ENCODE data around the gene EFEMP2. TPM values are rescaled to one million over a fixed set of nuclear protein-coding genes. Genes with fewer than 3 reads are reported as not detected.
A peak's percentile ranks its signal among the peaks of the same experiment; 100 is the strongest.

The EFEMP2 gene
- total and polyA plus RNA-seq, 2 donors (not counting 1 experiment from before 2014, with no cell fraction given): 9.5 to 14.7 TPM

GRCh38 chr11:65915101-65915820, 42.7 kb upstream of the EFEMP2 start:
- Mint-ChIP-seq H3K27ac (peak overlapping the region; percentile 47), H3K4me1 (peaks cover 41% of the 10 kb centered on the region), H3K27me3 (peaks cover 11% of the 10 kb centered on the region), H3K9me3 (ENCODE audit: insufficient read depth) (no peaks in the 10 kb centered on the region), H3K4me3 (peak overlapping the region; percentile 39)
- no peak overlapping the region for H2AFZ ChIP-seq (ENCODE audit: insufficient read depth, low read depth, low read length, poor library complexity, severe bottlenecking)
- TF ChIP-seq EZH2 (IDR thresholded peaks at IDR 0.05; ENCODE audit: borderline replicate concordance, insufficient read depth, low read depth, low read length, poor library complexity, severe bottlenecking): no peak
- intact Hi-C loops (cut with micrococcal nuclease): no loop called here
- H3K4me3 ChIP-seq (ENCODE audit: control extremely low read depth in 1 of 5, extremely low read depth in 1 of 5, insufficient read depth in 1 of 5, low read depth in 2 of 5, low read length in 4 of 5): no peak overlapping the region
- H3K27ac ChIP-seq (ENCODE audit: low read length in 2 of 2): no peak overlapping the region
- H3K4me2 ChIP-seq (replicated peaks; ENCODE audit: low read depth, low read length, poor library complexity, severe bottlenecking): no peak overlapping the region
- H4K20me1 ChIP-seq (ENCODE audit: control insufficient read depth, insufficient read depth, low read length, poor library complexity, severe bottlenecking): peaks cover 2% of the 10 kb centered on the region
- H3K36me3 ChIP-seq (replicated peaks in 1 of 2; ENCODE audit: control extremely low read depth in 1 of 2, control insufficient read depth in 1 of 2, extremely low read depth in 1 of 2, insufficient read depth in 2 of 2, low read length in 1 of 2): no peaks in the 10 kb centered on the region
- ChIA-PET CTCF (interaction anchor here (2.5 kb wide), 1 partner anchor 25 kb away, joined by 8 read pairs; the partner anchor contains the start of gene CCDC85B), POLR2A (no interaction called here)
- H3K27me3 ChIP-seq (replicated peaks in 1 of 4; ENCODE audit: control extremely low read depth in 1 of 4, control insufficient read depth in 3 of 4, insufficient read depth in 4 of 4, low read length in 3 of 4): peaks cover 0 to 16% (median 3%) of the 10 kb centered on the region in 4 experiments
- H3K9me3 ChIP-seq (ENCODE audit: control extremely low read depth in 1 of 3, control insufficient read depth in 2 of 3, insufficient read depth in 1 of 3, low read length in 2 of 3): no peaks in the 10 kb centered on the region
- peaks cover 39% of the 10 kb centered on the region for H3K79me2 ChIP-seq (ENCODE audit: control insufficient read depth, insufficient read depth, low read length)
- no peak for ATAC-seq (ENCODE audit: low read depth)
- no peak overlapping the region for H3K9ac ChIP-seq (ENCODE audit: low read length)
- WGBS (ENCODE audit: insufficient coverage): 55% methylated on average over 10 of the region's 10 CpGs
- no peak for DNase-seq
- peaks cover 12 to 45% of the 10 kb centered on the region in 2 donors for H3K4me1 ChIP-seq (ENCODE audit: control insufficient read depth in 2 of 2, insufficient read depth in 2 of 2, low read length in 2 of 2)

- no peak overlapping the region for H3K27ac ChIP-seq (ENCODE audit: low read length in 2 of 2)
- intact Hi-C loops (cut with micrococcal nuclease): no loop called here
- POLR2A ChIA-PET: no interaction called here
Measured at GRCh38 chr11:65912845-65913244, 40.2 kb upstream of the EFEMP2 start.

More at GRCh38 chr11:65912845-65913244, 40.2 kb upstream of the EFEMP2 start:
- no peak overlapping the region for H2AFZ ChIP-seq (ENCODE audit: insufficient read depth, low read depth, low read length, poor library complexity, severe bottlenecking)
- H3K27me3 ChIP-seq (replicated peaks in 1 of 4; ENCODE audit: control extremely low read depth in 1 of 4, control insufficient read depth in 3 of 4, insufficient read depth in 4 of 4, low read length in 3 of 4): peaks cover 0 to 28% (median 4%) of the 10 kb centered on the region in 4 experiments
- Mint-ChIP-seq H3K27me3 (peaks cover 24% of the 10 kb centered on the region), H3K27ac (no peak overlapping the region), H3K4me3 (no peak overlapping the region), H3K4me1 (peaks cover 32% of the 10 kb centered on the region), H3K9me3 (ENCODE audit: insufficient read depth) (no peaks in the 10 kb centered on the region)
- no peaks in the 10 kb centered on the region for H3K9me3 ChIP-seq (ENCODE audit: control extremely low read depth in 1 of 3, control insufficient read depth in 2 of 3, insufficient read depth in 1 of 3, low read length in 2 of 3)
- H3K4me2 ChIP-seq (replicated peaks; ENCODE audit: low read depth, low read length, poor library complexity, severe bottlenecking): no peak overlapping the region
- TF ChIP-seq CTCF (IDR thresholded peaks at IDR 0.05) (no peak), EZH2 (IDR thresholded peaks at IDR 0.05; ENCODE audit: borderline replicate concordance, insufficient read depth, low read depth, low read length, poor library complexity, severe bottlenecking) (no peak)
- 90% methylated on average over 4 of the region's 4 CpGs for WGBS (ENCODE audit: insufficient coverage)
- CTCF ChIA-PET: interaction anchor here (2.2 kb wide), 1 partner anchor 29 kb away, joined by 6 read pairs; no protein-coding TSS in a partner anchor
- H4K20me1 ChIP-seq (ENCODE audit: control insufficient read depth, insufficient read depth, low read length, poor library complexity, severe bottlenecking): no peaks in the 10 kb centered on the region
- no peak overlapping the region for H3K9ac ChIP-seq (ENCODE audit: low read length)
- DNase-seq: no peak
- no peak for ATAC-seq (ENCODE audit: low read depth)
- H3K4me3 ChIP-seq (ENCODE audit: control extremely low read depth in 1 of 5, extremely low read depth in 1 of 5, insufficient read depth in 1 of 5, low read depth in 2 of 5, low read length in 4 of 5): no peak overlapping the region
- no peaks in the 10 kb centered on the region for H3K36me3 ChIP-seq (replicated peaks in 1 of 2; ENCODE audit: control extremely low read depth in 1 of 2, control insufficient read depth in 1 of 2, extremely low read depth in 1 of 2, insufficient read depth in 2 of 2, low read length in 1 of 2)
- H3K4me1 ChIP-seq (ENCODE audit: control insufficient read depth in 2 of 2, insufficient read depth in 2 of 2, low read length in 2 of 2): peaks cover 6 to 35% of the 10 kb centered on the region in 2 donors
- H3K79me2 ChIP-seq (ENCODE audit: control insufficient read depth, insufficient read depth, low read length): peaks cover 22% of the 10 kb centered on the region

Measured in B cell (primary cell).